ENCODE results near the gene IRAK1.

Gene IRAK1

DNA sequence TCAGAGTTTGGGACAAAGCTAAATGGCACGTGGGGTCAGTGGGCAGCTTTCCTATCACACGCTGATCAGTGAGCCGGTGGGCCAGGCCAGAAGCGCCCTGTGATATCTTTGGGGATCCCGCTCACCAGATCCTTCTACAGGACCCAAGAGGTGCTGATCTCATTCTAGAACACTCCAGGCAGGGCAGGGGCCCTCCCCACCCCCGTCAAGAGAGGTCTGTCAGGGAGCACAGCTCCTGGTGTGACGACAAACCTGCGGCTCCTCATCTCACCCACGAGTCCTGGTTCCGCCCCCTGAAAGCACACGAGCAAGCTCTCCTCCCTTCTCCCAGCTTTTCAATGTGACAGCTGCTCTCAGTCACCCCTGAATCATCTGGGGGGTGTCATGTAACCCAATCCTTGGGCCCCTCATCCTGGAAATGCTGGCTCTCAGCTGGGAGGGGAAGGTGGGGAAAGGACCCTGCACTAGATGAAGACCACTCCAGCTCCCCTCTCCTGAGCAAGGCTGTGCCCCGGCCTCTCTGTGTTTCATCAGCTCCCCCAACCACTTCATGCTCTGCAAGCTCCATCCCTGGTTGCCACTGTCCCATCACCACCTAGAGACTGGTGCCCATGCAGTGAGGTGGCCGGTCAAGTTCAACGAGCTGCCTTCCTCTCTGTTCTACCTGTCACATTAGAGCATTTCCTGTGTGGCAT, 52.7 kb downstream of the IRAK1 start:
- H3K27me3 ChIP-seq (ENCODE audit: control insufficient read depth in 1 of 2, insufficient read depth in 2 of 2, low read length in 2 of 2): peaks cover 0 to 8% of the 10 kb centered on the region in 2 donors
- H3K4me3 ChIP-seq (ENCODE audit: low read depth in 1 of 2, low read length in 2 of 2): peak overlapping the region in 1 of 2 donors; percentile 8
- peaks cover 21% of the 10 kb centered on the region for H3K36me3 ChIP-seq (ENCODE audit: insufficient read depth, low read length)
- no peak overlapping the region for H3K9ac ChIP-seq (ENCODE audit: low read length)
- H3K9me3 ChIP-seq (ENCODE audit: low read length): no peaks in the 10 kb centered on the region
- H3K27ac ChIP-seq (ENCODE audit: low read depth, low read length): peak overlapping the region; percentile 35
- H3K4me1 ChIP-seq (ENCODE audit: insufficient read depth, low read length): peaks cover 31% of the 10 kb centered on the region

DNA sequence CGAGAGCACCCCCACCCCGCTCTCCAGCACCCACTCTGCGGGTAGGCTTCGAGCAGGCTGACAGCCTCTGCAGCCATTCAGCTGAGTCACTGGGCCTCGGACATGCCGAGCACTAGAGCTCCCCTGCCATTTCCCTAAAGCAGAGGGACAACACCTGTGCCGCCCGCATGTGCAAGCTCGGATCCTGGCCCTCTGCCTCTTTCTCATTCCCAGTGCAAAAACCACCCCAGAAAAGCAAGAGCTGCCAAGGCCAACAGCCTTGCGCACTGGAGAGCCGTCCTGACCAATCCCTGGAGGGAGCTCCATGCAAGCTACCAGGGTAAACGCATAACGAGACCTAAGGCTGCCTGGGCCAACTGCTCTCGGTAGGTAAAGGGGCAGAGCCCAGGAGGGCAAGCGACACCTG, 53.4 kb downstream of the IRAK1 start:
- H3K9me3 ChIP-seq (ENCODE audit: low read length): no peaks in the 10 kb centered on the region
- H3K9ac ChIP-seq (ENCODE audit: low read length): no peak overlapping the region
- H3K4me1 ChIP-seq (ENCODE audit: insufficient read depth, low read length): peaks cover 31% of the 10 kb centered on the region
- H3K4me3 ChIP-seq (ENCODE audit: low read depth in 1 of 2, low read length in 2 of 2): peak overlapping the region in 1 of 2 donors; percentile 8
- H3K27me3 ChIP-seq (ENCODE audit: control insufficient read depth in 1 of 2, insufficient read depth in 2 of 2, low read length in 2 of 2): peaks cover 0 to 8% of the 10 kb centered on the region in 2 donors
- peaks cover 28% of the 10 kb centered on the region for H3K36me3 ChIP-seq (ENCODE audit: insufficient read depth, low read length)
- H3K27ac ChIP-seq (ENCODE audit: low read depth, low read length): peak overlapping the region; percentile 35

DNA sequence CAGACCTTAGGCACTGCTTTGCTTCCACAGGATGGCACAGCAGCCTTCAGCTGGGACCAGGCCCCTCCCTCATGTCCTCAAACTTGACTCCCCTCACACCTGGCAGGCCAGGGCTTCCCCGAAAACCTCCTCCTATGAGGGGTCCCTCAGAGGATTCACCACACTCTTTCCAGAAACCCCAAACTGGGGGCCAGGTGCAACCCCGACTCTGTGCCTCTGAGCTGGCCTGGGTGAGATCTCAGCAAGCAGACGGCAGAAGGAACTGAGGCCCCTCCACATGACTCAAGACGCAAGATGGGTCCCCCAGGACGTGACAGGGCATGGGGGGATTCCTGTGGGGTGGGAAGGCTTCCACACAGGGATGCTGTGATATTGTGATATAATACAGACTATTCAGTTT, 54.3 kb downstream of the IRAK1 start:
- Histone ChIP-seq H3K4me3 (ENCODE audit: low read depth in 1 of 2, low read length in 2 of 2) (no peak overlapping the region), H3K9ac (ENCODE audit: low read length) (no peak overlapping the region), H3K4me1 (ENCODE audit: insufficient read depth, low read length) (peaks cover 31% of the 10 kb centered on the region), H3K9me3 (ENCODE audit: low read length) (no peaks in the 10 kb centered on the region), H3K27me3 (ENCODE audit: control insufficient read depth in 1 of 2, insufficient read depth in 2 of 2, low read length in 2 of 2) (peaks cover 0 to 8% of the 10 kb centered on the region in 2 donors), H3K36me3 (ENCODE audit: insufficient read depth, low read length) (peaks cover 37% of the 10 kb centered on the region), H3K27ac (ENCODE audit: low read depth, low read length) (no peak overlapping the region)

DNA sequence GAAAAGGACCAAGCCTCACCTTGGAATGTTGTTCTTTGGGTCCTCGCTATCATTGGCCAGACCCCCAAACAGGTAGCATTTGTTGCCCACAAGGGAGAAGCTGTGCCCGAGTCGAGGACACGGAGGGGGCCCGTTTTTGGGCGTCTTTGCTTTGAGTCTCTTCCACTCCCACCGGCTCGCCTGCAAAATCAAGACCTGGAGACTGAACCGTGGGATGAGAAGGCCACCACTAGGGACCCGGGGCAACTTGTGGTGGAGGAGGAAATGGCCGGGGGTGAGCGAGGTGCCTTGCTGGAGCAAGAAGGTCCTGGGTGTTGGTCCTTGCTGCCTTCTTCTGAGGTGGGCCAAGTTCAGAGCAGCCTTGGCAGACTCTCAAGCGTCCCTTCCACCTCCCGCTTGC, 55.6 kb downstream of the IRAK1 start:
- Histone ChIP-seq H3K27ac (ENCODE audit: low read depth, low read length) (no peak overlapping the region), H3K36me3 (ENCODE audit: insufficient read depth, low read length) (peaks cover 47% of the 10 kb centered on the region)

DNA sequence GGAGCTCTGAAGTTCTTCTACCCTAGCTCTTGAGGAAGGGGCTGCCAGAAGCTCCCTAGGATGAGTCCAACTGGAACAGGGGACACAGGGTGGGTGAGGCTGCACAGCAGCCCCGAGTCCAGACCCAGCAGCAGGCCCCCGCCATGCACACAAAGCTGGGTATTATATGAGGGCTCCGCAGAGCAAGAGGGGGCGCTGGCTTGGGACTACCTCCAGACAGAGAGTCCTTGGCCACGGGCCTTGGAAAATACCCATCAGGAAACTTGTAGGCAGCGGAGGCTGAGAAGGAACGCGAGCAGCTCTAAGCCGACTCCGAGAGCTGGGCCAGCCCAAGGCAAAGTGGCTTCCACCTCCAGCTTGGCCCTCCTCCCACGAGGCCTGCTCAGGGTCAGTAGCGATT, 56.2 kb downstream of the IRAK1 start:
- H3K9ac ChIP-seq (ENCODE audit: low read length): no peak overlapping the region
- H3K4me3 ChIP-seq (ENCODE audit: low read depth in 1 of 2, low read length in 2 of 2): no peak overlapping the region

More for the DNA sequence above, 55.6 kb downstream of the IRAK1 start:
- H3K4me1 ChIP-seq (ENCODE audit: insufficient read depth, low read length): peaks cover 30% of the 10 kb centered on the region
- no peak overlapping the region for H3K4me3 ChIP-seq (ENCODE audit: low read depth in 1 of 2, low read length in 2 of 2)
- H3K9me3 ChIP-seq (ENCODE audit: low read length): no peaks in the 10 kb centered on the region
- peaks cover 0 to 12% of the 10 kb centered on the region in 2 donors for H3K27me3 ChIP-seq (ENCODE audit: control insufficient read depth in 1 of 2, insufficient read depth in 2 of 2, low read length in 2 of 2)
- H3K9ac ChIP-seq (ENCODE audit: low read length): no peak overlapping the region

DNA sequence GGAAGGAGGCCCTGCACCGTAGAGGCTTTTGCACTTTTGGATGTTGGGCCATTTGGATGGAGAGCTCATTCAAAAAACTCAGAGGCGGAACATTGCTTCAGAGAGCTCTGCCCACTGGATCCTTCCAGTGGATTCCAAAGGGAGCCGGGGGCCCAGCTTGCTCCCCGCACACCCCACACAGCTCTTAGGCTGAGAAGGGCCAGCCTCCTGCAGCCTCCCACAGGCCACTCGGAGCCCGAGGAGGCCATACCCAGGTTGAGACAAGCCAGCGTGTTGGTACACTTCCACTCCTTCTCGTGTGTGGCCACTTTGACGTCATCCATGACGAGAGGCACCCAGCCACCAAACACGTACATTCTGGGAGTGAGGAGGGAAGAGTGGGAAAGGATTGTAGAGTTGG, 58.4 kb downstream of the IRAK1 start:
- Histone ChIP-seq H3K27me3 (ENCODE audit: control insufficient read depth in 1 of 2, insufficient read depth in 2 of 2, low read length in 2 of 2) (peaks cover 0 to 16% of the 10 kb centered on the region in 2 donors), H3K4me3 (ENCODE audit: low read depth in 1 of 2, low read length in 2 of 2) (no peak overlapping the region), H3K36me3 (ENCODE audit: insufficient read depth, low read length) (peaks cover 72% of the 10 kb centered on the region), H3K27ac (ENCODE audit: low read depth, low read length) (no peak overlapping the region), H3K9me3 (ENCODE audit: low read length) (no peaks in the 10 kb centered on the region), H3K4me1 (ENCODE audit: insufficient read depth, low read length) (peaks cover 2% of the 10 kb centered on the region), H3K9ac (ENCODE audit: low read length) (no peak overlapping the region)

More for the DNA sequence above, 56.2 kb downstream of the IRAK1 start:
- Histone ChIP-seq H3K9me3 (ENCODE audit: low read length) (no peaks in the 10 kb centered on the region), H3K27me3 (ENCODE audit: control insufficient read depth in 1 of 2, insufficient read depth in 2 of 2, low read length in 2 of 2) (peaks cover 0 to 16% of the 10 kb centered on the region in 2 donors), H3K27ac (ENCODE audit: low read depth, low read length) (no peak overlapping the region), H3K4me1 (ENCODE audit: insufficient read depth, low read length) (peaks cover 25% of the 10 kb centered on the region), H3K36me3 (ENCODE audit: insufficient read depth, low read length) (peaks cover 52% of the 10 kb centered on the region)

DNA sequence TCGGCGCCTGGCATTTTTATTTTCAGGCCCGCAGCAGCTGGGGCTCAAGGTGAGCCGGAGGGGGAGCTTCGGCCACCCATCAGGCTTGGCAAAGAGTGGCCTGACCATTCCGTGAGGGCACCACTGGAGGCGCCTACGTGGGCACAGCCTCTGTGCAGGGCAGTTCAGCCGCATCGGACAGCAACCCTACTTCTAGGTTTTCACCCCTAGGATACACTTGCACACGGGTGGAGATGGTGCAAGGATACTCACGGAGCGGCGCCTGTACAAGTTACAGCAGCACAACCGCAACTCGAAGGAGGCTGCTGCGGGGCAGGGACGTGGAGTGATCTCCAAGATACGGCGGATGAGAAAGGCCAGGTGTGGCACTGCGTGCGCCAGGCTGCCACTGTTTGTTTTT, 58.9 kb downstream of the IRAK1 start:
- peaks cover 0 to 11% of the 10 kb centered on the region in 2 donors for H3K27me3 ChIP-seq (ENCODE audit: control insufficient read depth in 1 of 2, insufficient read depth in 2 of 2, low read length in 2 of 2)
- peaks cover 77% of the 10 kb centered on the region for H3K36me3 ChIP-seq (ENCODE audit: insufficient read depth, low read length)
- H3K9me3 ChIP-seq (ENCODE audit: low read length): no peaks in the 10 kb centered on the region
- H3K4me3 ChIP-seq (ENCODE audit: low read depth in 1 of 2, low read length in 2 of 2): no peak overlapping the region
- no peak overlapping the region for H3K27ac ChIP-seq (ENCODE audit: low read depth, low read length)
- no peak overlapping the region for H3K9ac ChIP-seq (ENCODE audit: low read length)
- H3K4me1 ChIP-seq (ENCODE audit: insufficient read depth, low read length): no peaks in the 10 kb centered on the region
